Activated T-helper 9 cell treated with anti-CD3 and anti-CD28 coated beads, Interleukin-2, amount 50 U/mL, for 16 hours (primary cell): ENCODE results near the gene CAPN13.
"Not testable (repeated sequence)": the region's sequence is repeated elsewhere in the genome, so short reads cannot be mapped to it uniquely, and the experiment has no call there.

ENCODE experiments used
- DNase-seq: peaks from one replicate; pipeline ENCODE4 v3.0.0-alpha.2; 2020; ENCODE audit warnings: low read depth

CAPN13 gene

GRCh38 chr2:30705056-30705455 lies 102.2 kb downstream of the CAPN13 start:
- no peak for DNase-seq

DNA sequence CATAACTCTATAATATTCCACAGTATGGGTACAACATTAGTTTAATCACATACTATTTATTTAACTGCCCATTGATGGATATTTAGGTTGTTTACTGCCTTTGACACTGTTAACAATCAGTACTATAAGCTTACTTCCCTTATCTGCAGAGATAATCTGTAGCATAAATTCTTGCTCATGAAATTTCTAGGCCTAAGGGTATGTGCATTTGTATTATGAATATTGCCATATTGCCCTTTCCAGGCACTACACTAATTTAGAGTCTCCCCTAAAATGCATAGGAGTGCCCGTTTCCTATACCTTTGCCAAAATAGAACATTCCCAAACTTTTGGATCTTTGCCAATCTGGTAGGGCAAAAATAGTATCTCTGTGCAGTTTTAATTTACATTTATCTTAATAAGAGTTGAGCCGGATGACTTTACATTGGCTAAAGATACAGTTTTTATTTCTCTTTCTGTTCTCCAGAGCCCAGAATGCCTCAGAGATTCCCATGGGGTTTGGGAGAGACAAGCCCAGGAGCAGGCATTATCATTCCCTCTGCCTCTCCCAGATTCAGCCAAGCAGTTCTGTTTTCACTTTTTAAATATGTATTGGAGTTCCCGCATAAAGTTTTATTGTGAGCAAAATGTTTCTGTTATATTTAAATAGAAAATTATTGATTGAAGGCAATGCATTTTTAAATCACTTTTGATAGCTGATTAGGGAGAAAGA lies 102.8 kb downstream of the CAPN13 start:
- DNase-seq = no peak

GRCh38 chr2:30702694-30703093 lies 104.6 kb downstream of the CAPN13 start:
- DNase-seq = no peak

DNA sequence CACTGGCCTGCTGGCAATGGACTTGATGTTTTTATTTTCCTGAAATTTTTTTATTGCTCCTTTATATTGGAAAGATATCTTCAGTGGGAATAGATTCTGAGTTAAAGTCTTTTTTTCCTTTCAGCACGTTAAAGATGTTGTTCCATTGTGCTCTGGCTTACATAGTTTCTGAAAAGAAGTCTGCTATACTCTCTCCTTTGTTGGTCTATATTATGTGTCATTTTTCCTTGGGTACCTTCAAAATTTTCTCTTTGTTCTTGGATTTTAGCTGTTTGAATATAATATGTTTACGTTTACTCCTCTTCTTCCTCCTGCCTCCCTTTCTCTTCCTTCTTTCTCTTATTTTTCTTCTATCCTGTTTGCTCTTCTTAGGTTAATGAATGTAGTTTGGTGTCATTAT lies 105.5 kb downstream of the CAPN13 start:
- no peak for DNase-seq

GRCh38 chr2:30697242-30698103 lies 109.8 kb downstream of the CAPN13 start:
- not testable (repeated sequence) for DNase-seq

DNA sequence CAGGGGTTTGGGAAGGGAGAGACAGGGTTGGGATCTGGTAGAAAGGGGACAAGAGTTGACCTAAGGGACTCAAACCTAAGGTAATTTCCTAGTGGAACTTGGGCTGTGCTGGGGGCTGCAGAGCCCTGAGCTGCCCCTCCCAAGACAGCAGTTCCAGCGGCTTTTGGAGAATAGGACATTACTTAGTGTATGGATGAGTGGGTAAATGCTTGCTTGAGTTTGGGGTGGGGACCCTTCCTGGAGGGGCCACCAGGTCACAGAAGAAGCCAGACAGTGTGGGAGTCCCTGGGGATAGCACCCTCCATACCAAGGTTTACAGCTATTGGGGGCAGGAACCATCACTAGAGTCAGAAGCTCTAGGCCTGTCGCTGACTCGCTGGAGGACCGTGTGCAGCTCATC lies 111.5 kb downstream of the CAPN13 start:
- DNase-seq = no peak

GRCh38 chr2:30694286-30695055 lies 112.8 kb downstream of the CAPN13 start:
- DNase-seq = no peak

DNA sequence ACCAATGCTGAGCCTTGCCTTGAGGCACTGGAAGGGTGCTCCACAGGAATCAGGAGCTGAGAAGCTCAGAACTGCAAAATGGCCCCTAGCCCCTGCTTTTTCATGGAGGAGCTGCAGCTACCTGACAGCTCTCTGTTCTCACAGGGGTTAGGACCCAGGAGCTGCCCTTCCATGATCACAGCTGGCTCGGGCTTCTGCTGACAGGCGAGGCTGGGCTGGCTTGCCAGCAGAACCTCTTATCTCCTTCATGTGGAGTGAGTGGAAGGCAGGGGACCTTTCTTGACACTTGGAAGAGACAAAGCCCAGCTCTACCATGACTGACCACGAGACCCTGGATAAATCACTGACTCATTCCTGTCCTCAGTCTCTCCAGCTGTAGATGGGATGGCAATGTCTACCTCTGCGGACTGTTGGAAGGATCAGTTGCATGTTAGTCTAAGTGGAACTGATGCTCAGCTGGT lies 113.4 kb downstream of the CAPN13 start:
- DNase-seq = no peak

GRCh38 chr2:30692829-30693275 lies 114.4 kb downstream of the CAPN13 start:
- DNase-seq = no peak

GRCh38 chr2:30691948-30692828 lies 115.1 kb downstream of the CAPN13 start:
- no peak for DNase-seq

DNA sequence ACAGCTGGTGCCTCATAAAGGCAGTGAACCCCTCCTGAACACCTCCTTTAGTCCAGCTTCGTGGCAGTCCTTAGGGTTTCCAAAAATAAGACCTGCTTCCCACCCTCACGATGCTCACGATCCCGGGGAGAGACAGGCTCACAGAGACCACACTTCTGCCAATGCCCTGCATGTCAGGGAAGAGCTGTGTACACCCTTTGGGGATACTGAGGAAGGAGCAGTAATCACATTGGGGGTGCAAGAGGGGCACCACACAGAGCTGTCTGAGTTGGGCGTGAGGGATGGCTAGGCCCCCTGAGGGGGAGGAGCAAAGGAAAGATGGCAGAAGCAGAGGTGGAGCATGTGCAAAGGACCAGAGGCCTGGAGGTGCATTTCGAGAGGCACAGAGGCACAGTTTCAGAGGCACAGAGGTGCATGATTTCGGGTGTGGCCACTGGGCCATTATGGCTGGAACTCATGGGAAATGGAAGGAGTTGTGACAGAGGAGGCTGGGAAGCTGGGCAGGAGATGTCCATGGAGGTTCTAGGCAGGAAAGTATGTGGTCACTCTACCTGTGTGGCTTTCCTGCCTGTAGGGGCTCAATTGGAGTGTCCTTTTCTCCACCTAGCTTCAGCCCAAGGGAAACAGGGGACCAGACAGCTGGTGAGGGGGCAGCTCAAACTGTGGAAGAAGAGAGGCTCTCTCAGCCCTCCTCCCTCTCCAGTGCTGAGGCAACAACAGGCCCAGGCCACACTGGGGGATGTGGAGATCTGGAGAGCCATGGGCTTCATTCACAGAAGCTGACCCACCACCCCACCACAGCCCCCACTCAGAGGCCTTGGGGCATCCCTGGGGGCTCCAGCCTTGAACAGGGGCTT lies 115.9 kb downstream of the CAPN13 start:
- DNase-seq = no peak

GRCh38 chr2:30690126-30690561 lies 117.1 kb downstream of the CAPN13 start:
- no peak for DNase-seq

GRCh38 chr2:30689496-30690125 lies 117.6 kb downstream of the CAPN13 start:
- DNase-seq = no peak

DNA sequence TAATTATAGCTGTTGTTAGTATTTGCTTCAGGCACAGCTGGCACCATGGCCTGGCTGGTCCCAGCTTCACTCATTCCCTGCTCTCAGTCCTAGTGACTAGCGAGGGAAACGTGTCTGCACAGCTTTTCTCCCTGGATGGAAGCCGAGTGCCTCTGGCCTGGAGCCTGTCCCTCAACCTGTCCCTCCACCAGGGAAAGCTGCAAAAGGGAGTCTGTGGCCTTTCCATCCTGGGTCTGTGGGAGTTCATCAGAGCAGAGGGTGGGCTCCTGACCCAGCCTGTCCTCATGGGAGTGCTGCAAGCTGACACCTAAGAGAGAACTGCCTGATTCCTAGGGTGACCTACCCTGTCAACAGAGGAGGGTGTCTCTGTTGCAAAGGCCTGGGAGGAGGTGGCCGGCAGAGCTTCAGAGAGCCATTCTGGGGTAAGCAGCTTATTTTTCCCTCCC lies 118.3 kb downstream of the CAPN13 start:
- DNase-seq = no peak

DNA sequence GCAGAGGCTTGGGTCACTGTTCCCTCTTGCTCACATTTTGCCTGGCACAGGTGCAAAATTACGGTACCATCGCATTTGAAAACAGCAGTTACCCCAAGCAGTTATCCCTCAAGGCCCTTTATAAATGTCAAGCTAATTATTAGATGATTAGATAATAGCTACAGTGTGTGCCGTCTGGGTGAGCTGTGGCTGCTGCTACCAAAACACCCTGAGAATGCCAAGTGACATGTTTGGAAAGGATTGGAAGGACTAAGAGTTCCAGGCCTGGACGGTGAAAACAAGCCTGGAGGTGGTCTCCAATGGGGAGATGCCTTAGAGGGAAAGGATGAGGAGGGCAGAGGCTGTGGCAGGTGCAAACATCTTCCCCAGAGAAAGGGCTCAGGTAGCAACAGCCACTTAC lies 120.6 kb downstream of the CAPN13 start:
- DNase-seq = no peak

- no peak for DNase-seq
These were observed 121.2 kb downstream of the CAPN13 start for GRCh38 chr2:30686000-30686399.

DNA sequence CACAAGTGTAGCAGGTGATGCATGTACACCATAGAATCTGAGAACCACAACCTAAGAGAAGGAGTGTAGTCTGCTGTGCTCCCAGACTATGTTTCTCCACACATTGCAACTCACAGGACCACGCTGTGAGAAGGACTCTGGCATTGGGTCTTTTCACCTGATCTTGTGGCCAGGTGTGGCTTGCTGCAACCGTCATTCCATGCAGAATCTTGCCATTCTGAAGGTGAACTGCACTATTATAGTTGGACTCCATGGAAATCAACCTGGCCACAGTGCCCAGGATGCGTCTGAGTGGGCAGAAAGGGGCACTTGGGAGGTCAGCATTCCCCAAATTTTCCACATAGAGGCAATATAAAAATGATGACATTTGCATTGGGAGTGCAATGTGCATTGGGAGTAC lies 122.2 kb downstream of the CAPN13 start:
- no peak for DNase-seq

DNA sequence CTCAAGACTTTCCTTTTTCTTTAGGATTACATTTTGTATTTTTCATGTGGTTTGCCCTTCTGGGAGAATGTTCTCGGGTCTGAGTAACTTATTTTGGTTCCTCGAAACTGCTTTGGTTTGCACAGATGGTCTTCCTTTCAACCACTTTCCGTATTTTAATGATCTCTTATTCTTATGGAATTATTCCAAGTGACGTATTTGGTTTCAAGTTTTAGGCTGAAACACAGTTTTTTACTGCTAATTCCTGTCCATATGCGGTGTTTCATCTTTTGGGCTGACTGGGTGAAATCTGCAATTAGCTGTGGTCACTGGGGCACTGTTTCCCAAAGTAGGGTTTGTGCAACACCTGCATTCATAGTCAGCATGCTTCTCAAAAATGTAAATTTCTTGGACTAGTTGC lies 122.7 kb downstream of the CAPN13 start:
- DNase-seq = no peak

DNA sequence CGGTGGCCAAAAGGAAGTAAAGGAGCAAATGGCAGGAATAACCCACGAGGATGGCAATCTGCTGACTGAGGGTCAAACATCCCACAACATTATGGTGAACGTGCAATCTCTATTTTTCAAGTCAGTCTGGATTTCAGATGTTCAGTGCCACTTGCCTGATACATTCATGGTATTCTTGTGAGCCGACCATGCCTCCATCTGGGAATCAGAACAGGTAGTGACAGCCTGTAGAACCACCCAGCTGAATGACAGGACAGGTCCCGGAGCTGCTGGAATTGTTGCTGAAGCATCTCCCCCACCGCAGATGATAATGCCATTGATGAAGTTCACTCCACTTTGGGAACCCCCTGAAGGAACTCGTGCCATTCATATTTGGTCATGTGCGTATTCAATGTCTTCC lies 123.2 kb downstream of the CAPN13 start:
- DNase-seq = no peak
